Posterior vena cava (tissue), 2 donors: ENCODE results near the gene CHST11. TPM values are rescaled to one million over a fixed set of nuclear protein-coding genes. Genes with fewer than 3 reads are reported as not detected.

Source experiments
- DNase-seq: peaks from one replicate; pipeline ENCODE4 v3.0.0-alpha.2; 2020; ENCODE audit warnings: low spot score
- intact Hi-C, 2 donors: fragments of 100-400 bp; cut with DNase I; formaldehyde crosslinking; loops; one replicate each; pipeline versions ENCODE4 v1.14.1 to v1.14.2; 2022 to 2023
- total RNA-seq, 2 donors: library from RNA; stranded (reverse); fragmentation: NEBNext Ultra II Directional; extraction: Animal tissue kit (Norgen Biotek cat#: 25700); gene quantifications; one replicate each; pipeline ENCODE4 v1.2.1, GENCODE V29; 2021
- donor health status: DM: yes; HTN: yes; CAD: no.
- donor health status: DM: yes; HTN: yes; CAD: no.

CHST11 gene
- total RNA-seq, 2 donors from 2014 or later, result 17.1 to 17.4 TPM

- intact Hi-C loops, result loop anchor here in 1 of 2 donors (10.0 kb wide), 1 partner anchor 138 kb away; no protein-coding TSS in a partner anchor
- DNase-seq, result peak; percentile 90
Measured at GRCh38 chr12:104456950-104457745, 400 bp downstream of the CHST11 start.

- intact Hi-C loops, result loop anchor here in 1 of 2 donors (10.0 kb wide), 1 partner anchor 137 kb away; no protein-coding TSS in a partner anchor
- DNase-seq, result peak; percentile 82
Measured at GRCh38 chr12:104457746-104458693, 1.3 kb downstream of the CHST11 start.

GRCh38 chr12:104458694-104459367 is 2.1 kb downstream of the CHST11 start:
- DNase-seq, result no peak
- intact Hi-C loops, result loop anchor here in 1 of 2 donors (10.0 kb wide), 1 partner anchor 136 kb away; no protein-coding TSS in a partner anchor

- DNase-seq, result no peak
- intact Hi-C loops, result loop anchor here in 1 of 2 donors (10.0 kb wide), 1 partner anchor 135 kb away; no protein-coding TSS in a partner anchor
Measured at GRCh38 chr12:104459368-104459909, 2.7 kb downstream of the CHST11 start.

- DNase-seq, result no peak
- intact Hi-C loops, result no loop called here
Measured at GRCh38 chr12:104460041-104460719, 3.4 kb downstream of the CHST11 start.

- intact Hi-C loops, result no loop called here
- no peak for DNase-seq
Measured at GRCh38 chr12:104460973-104461698, 4.4 kb downstream of the CHST11 start.

- intact Hi-C loops, result no loop called here
- DNase-seq, result no peak
Measured at GRCh38 chr12:104462325-104462724, 5.6 kb downstream of the CHST11 start.

- intact Hi-C loops, result no loop called here
- no peak for DNase-seq
Measured at GRCh38 chr12:104462931-104463339, 6.2 kb downstream of the CHST11 start.

- intact Hi-C loops, result no loop called here
- no peak for DNase-seq
Measured at GRCh38 chr12:104463368-104463767, 6.6 kb downstream of the CHST11 start.

- no peak for DNase-seq
- intact Hi-C loops, result no loop called here
Measured at GRCh38 chr12:104464899-104465298, 8.2 kb downstream of the CHST11 start.

GRCh38 chr12:104466709-104467345 is 10.1 kb downstream of the CHST11 start:
- intact Hi-C loops, result no loop called here
- DNase-seq, result no peak

GRCh38 chr12:104467346-104467837 is 10.6 kb downstream of the CHST11 start:
- no peak for DNase-seq
- intact Hi-C loops, result no loop called here

- no peak for DNase-seq
- intact Hi-C loops, result no loop called here
Measured at GRCh38 chr12:104468371-104468770, 11.6 kb downstream of the CHST11 start.

GRCh38 chr12:104469066-104469465 is 12.3 kb downstream of the CHST11 start:
- intact Hi-C loops, result no loop called here
- no peak for DNase-seq

- DNase-seq, result no peak
- intact Hi-C loops, result no loop called here
Measured at GRCh38 chr12:104469523-104469922, 12.8 kb downstream of the CHST11 start.

- no peak for DNase-seq
- intact Hi-C loops, result no loop called here
Measured at GRCh38 chr12:104470521-104470920, 13.8 kb downstream of the CHST11 start.

- DNase-seq, result no peak
- intact Hi-C loops, result no loop called here
Measured at GRCh38 chr12:104471336-104471735, 14.6 kb downstream of the CHST11 start.
